ENCODE results near the gene CD9. TPM values are rescaled to one million over a fixed set of nuclear protein-coding genes. Genes with fewer than 3 reads are reported as not detected.

CD9 gene
- total RNA-seq, 2 experiments from 2014 or later = 1.5 to 2.3 TPM

DNA sequence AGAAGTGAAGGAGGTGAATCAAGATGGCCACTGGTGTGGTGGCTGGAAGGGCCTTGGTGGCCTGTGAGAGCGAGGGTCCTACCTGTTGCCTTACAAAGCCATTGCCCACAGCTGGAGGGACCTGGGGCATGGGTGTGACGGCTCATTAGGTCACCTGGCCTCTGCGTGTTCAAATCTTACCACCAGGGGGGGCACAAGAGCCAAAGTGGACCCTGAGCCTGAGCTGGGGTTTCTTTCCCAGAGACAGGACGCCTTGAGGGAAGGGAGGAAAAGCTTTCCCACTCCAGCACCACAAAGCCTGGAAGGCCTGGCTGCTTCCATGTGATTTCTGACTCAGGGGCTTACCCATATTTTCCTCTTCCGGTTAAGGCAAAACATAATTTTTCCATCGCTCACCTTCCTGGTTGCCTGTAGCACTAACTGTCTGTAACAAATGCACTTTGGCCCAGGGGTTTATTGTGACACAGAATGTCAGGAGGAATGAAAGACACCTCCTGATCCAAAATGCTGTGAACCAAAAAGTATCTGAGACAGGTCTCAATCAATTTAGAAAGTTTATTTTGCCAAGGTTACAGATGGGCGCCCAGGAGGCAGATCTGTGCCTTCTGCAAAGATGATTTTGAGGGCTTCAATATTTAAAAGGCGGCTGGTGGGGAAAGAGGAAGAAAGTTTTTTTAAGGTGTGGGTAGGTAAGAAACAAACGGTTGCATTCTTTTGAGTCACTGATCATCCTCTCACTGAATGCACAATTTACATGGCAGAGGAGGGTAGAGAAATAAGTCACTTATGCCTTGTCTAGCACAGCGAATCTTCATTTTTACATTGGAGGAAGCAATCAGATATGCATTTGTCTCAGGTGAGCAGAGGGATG is 4.3 kb upstream of the CD9 start:
- Mint-ChIP-seq H3K27me3 (peaks cover 31% of the 10 kb centered on the region), H3K27ac (no peak overlapping the region), H3K9me3 (no peaks in the 10 kb centered on the region), H3K36me3 (no peaks in the 10 kb centered on the region), H3K4me1 (ENCODE audit: low read depth) (peaks cover 6% of the 10 kb centered on the region), H3K4me3 (no peak overlapping the region)
- POLR2A ChIA-PET = no interaction called here
- intact Hi-C loops (cut with micrococcal nuclease) = loop anchor here (1.0 kb wide), 2 partner anchors 82 to 133 kb away; no protein-coding TSS in a partner anchor
- CTCF ChIA-PET = interaction anchor here (0.7 to 7.2 kb wide), 33 partner anchors 8 to 207 kb away, joined by 3 to 255 read pairs (median 5); no protein-coding TSS in a partner anchor
- DNase-seq = peak; percentile 81

DNA sequence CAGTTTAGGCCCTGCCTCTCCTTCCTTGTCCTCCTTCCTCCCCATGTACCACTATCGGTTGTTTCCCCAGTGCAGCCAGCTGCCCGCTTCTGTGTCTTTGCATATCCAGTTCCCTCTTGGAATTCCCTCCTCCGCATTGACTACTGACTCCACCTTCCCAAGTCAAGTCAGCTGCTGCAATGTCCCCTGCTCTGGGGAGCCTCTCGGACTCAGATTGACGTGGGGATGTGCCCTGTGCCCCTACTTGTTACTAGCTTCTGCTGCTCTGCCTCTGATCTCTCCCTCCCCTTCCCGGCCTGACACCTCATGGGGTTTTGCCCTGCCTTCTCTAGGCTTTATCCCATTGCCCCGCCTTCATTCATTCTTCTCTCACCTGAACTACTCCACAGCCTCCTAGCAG is 2.1 kb upstream of the CD9 start:
- Mint-ChIP-seq H3K9me3 (no peaks in the 10 kb centered on the region), H3K27ac (no peak overlapping the region), H3K4me3 (no peak overlapping the region), H3K36me3 (no peaks in the 10 kb centered on the region), H3K4me1 (ENCODE audit: low read depth) (peaks cover 6% of the 10 kb centered on the region), H3K27me3 (peaks cover 45% of the 10 kb centered on the region)
- no peak for DNase-seq
- ChIA-PET POLR2A (interaction anchor here (1.2 kb wide), 1 partner anchor 70 kb away, joined by 4 read pairs; no protein-coding TSS in a partner anchor), CTCF (interaction anchor here (3.3 to 7.2 kb wide), 2 partner anchors 9 to 78 kb away, joined by 21 to 255 read pairs; no protein-coding TSS in a partner anchor)
- intact Hi-C loops (cut with micrococcal nuclease) = no loop called here

- Mint-ChIP-seq H3K4me1 (ENCODE audit: low read depth) (peaks cover 6% of the 10 kb centered on the region), H3K27ac (no peak overlapping the region), H3K36me3 (no peaks in the 10 kb centered on the region), H3K27me3 (peaks cover 44% of the 10 kb centered on the region), H3K9me3 (no peaks in the 10 kb centered on the region), H3K4me3 (no peak overlapping the region)
- no peak for DNase-seq
- intact Hi-C loops (cut with micrococcal nuclease) = no loop called here
- ChIA-PET POLR2A (interaction anchor here (1.2 kb wide), 1 partner anchor 69 kb away, joined by 4 read pairs; no protein-coding TSS in a partner anchor), CTCF (interaction anchor here (7.2 kb wide), 1 partner anchor 77 kb away, joined by 255 read pairs; no protein-coding TSS in a partner anchor)
Measured at GRCh38 chr12:6198556-6198955, 1.6 kb upstream of the CD9 start.

- intact Hi-C loops (cut with micrococcal nuclease) = no loop called here
- H3K4me3 Mint-ChIP-seq = no peak overlapping the region
- CTCF ChIA-PET = interaction anchor here (6.3 kb wide), 1 partner anchor 79 kb away, joined by 39 read pairs; no protein-coding TSS in a partner anchor
- peaks cover 6% of the 10 kb centered on the region for H3K4me1 Mint-ChIP-seq (ENCODE audit: low read depth)
- H3K27me3 Mint-ChIP-seq = peaks cover 44% of the 10 kb centered on the region
- H3K27ac Mint-ChIP-seq = no peak overlapping the region
- no peaks in the 10 kb centered on the region for H3K9me3 Mint-ChIP-seq
- no peak for DNase-seq
- POLR2A ChIA-PET = interaction anchor here (1.2 kb wide), 1 partner anchor 69 kb away, joined by 4 read pairs; no protein-coding TSS in a partner anchor
- no peaks in the 10 kb centered on the region for H3K36me3 Mint-ChIP-seq
Measured at GRCh38 chr12:6198985-6199530, 1.1 kb upstream of the CD9 start.

DNA sequence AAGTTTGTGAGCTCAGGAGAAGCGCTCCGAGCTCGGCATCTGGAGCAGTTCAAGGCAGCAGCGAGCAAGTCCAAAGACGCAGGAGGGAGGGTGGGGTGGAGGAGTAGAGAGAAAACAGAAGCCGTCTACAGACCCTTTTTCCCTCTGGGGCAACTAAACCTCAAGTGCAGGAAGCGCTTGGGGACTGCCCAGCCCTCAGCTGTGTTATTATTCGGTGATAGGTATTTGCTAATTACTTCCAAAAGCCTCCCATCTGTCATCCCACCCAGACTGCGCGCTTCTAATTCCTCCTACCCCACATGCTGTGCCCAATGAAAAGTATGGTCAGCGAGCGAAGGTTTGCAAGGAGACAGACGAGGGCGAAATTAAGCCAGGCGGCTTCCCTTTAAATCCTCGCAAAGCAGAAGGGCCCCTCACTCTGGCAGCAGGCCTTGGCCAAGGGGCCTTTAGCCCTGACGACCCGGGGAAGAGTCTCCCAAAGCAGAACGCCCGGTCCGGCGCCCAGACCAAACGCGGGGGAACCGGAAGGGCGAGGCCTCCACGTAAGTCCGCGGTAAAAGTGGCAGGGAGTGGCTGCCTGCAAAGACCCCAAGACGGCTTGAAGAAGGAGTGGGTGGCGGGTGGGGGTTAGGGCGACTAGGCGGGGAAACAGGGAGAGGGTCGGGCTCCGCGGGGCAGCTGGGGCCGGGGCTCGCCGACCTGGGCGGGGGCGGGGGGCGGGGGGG is 507 bp upstream of the CD9 start:
- CTCF ChIA-PET = interaction anchor here (6.3 kb wide), 1 partner anchor 78 kb away, joined by 39 read pairs; no protein-coding TSS in a partner anchor
- peaks cover 6% of the 10 kb centered on the region for H3K4me1 Mint-ChIP-seq (ENCODE audit: low read depth)
- POLR2A ChIA-PET = interaction anchor here (1.2 kb wide), 1 partner anchor 78 kb away, joined by 3 read pairs; no protein-coding TSS in a partner anchor
- H3K9me3 Mint-ChIP-seq = no peaks in the 10 kb centered on the region
- no peak for DNase-seq
- no peak overlapping the region for H3K27ac Mint-ChIP-seq
- intact Hi-C loops (cut with micrococcal nuclease) = no loop called here
- H3K36me3 Mint-ChIP-seq = no peaks in the 10 kb centered on the region
- H3K4me3 Mint-ChIP-seq = peak overlapping the region; percentile 6
- H3K27me3 Mint-ChIP-seq = peaks cover 48% of the 10 kb centered on the region

- ChIA-PET POLR2A (no interaction called here), CTCF (interaction anchor here (1.0 to 6.3 kb wide), 4 partner anchors 29 to 394 kb away, joined by 3 to 39 read pairs (median 6); no protein-coding TSS in a partner anchor)
- Mint-ChIP-seq H3K4me1 (ENCODE audit: low read depth) (peaks cover under 1% of the 10 kb centered on the region), H3K27me3 (peaks cover 53% of the 10 kb centered on the region), H3K27ac (no peak overlapping the region), H3K9me3 (no peaks in the 10 kb centered on the region), H3K4me3 (no peak overlapping the region), H3K36me3 (no peaks in the 10 kb centered on the region)
- intact Hi-C loops (cut with micrococcal nuclease) = no loop called here
- DNase-seq = no peak
Measured at GRCh38 chr12:6201213-6201608, 1.0 kb downstream of the CD9 start.

- H3K9me3 Mint-ChIP-seq = no peaks in the 10 kb centered on the region
- no peak overlapping the region for H3K27ac Mint-ChIP-seq
- intact Hi-C loops (cut with micrococcal nuclease) = no loop called here
- no peak for DNase-seq
- no peaks in the 10 kb centered on the region for H3K36me3 Mint-ChIP-seq
- POLR2A ChIA-PET = no interaction called here
- no peak overlapping the region for H3K4me3 Mint-ChIP-seq
- CTCF ChIA-PET = interaction anchor here (0.8 to 6.3 kb wide), 4 partner anchors 28 to 212 kb away, joined by 3 to 39 read pairs (median 6); no protein-coding TSS in a partner anchor
- peaks cover 53% of the 10 kb centered on the region for H3K27me3 Mint-ChIP-seq
- no peaks in the 10 kb centered on the region for H3K4me1 Mint-ChIP-seq (ENCODE audit: low read depth)
Measured at GRCh38 chr12:6201826-6202225, 1.6 kb downstream of the CD9 start.

GRCh38 chr12:6202304-6202703 is 2.1 kb downstream of the CD9 start:
- Mint-ChIP-seq H3K36me3 (no peaks in the 10 kb centered on the region), H3K27ac (no peak overlapping the region), H3K9me3 (no peaks in the 10 kb centered on the region), H3K4me3 (no peak overlapping the region), H3K27me3 (peaks cover 53% of the 10 kb centered on the region), H3K4me1 (ENCODE audit: low read depth) (no peaks in the 10 kb centered on the region)
- no peak for DNase-seq
- intact Hi-C loops (cut with micrococcal nuclease) = no loop called here
- ChIA-PET POLR2A (no interaction called here), CTCF (interaction anchor here (0.8 to 6.3 kb wide), 4 partner anchors 28 to 213 kb away, joined by 3 to 39 read pairs (median 6); no protein-coding TSS in a partner anchor)

DNA sequence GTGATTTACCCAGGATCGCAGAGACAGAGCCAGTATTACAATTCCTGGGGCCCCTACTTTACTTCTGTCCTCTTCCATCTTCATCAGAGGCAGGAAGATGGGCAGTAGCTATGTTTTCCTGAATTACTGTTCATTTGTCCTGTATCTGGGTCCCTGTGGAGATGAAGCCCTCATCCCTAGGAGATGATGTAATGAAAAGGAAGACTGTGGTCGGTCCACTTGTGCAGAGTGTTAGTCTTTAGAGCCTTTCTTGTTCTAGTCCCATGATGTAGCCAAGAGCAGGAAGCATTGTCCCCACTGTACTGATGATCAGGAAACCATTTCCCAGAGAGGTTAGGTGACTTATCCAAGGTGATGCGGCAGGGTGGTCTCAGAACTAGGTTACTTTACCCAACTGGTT is 2.6 kb downstream of the CD9 start:
- H3K27me3 Mint-ChIP-seq = peaks cover 54% of the 10 kb centered on the region
- no peaks in the 10 kb centered on the region for H3K36me3 Mint-ChIP-seq
- intact Hi-C loops (cut with micrococcal nuclease) = no loop called here

GRCh38 chr12:6203601-6204000 is 3.4 kb downstream of the CD9 start:
- CTCF ChIA-PET = interaction anchor here (1.6 to 6.3 kb wide), 2 partner anchors 8 to 74 kb away, joined by 9 to 39 read pairs; no protein-coding TSS in a partner anchor
- POLR2A ChIA-PET = no interaction called here
- intact Hi-C loops (cut with micrococcal nuclease) = no loop called here
- H3K9me3 Mint-ChIP-seq = no peaks in the 10 kb centered on the region
- H3K27me3 Mint-ChIP-seq = peaks cover 48% of the 10 kb centered on the region
- no peaks in the 10 kb centered on the region for H3K36me3 Mint-ChIP-seq
- no peak for DNase-seq
- no peak overlapping the region for H3K27ac Mint-ChIP-seq
- no peaks in the 10 kb centered on the region for H3K4me1 Mint-ChIP-seq (ENCODE audit: low read depth)
- H3K4me3 Mint-ChIP-seq = no peak overlapping the region

More for the DNA sequence above, 2.6 kb downstream of the CD9 start:
- no peak for DNase-seq
- POLR2A ChIA-PET = no interaction called here
- no peaks in the 10 kb centered on the region for H3K4me1 Mint-ChIP-seq (ENCODE audit: low read depth)
- no peak overlapping the region for H3K27ac Mint-ChIP-seq
- no peak overlapping the region for H3K4me3 Mint-ChIP-seq
- CTCF ChIA-PET = interaction anchor here (1.5 to 6.3 kb wide), 2 partner anchors 75 to 81 kb away, joined by 6 to 39 read pairs; no protein-coding TSS in a partner anchor
- H3K9me3 Mint-ChIP-seq = no peaks in the 10 kb centered on the region

DNA sequence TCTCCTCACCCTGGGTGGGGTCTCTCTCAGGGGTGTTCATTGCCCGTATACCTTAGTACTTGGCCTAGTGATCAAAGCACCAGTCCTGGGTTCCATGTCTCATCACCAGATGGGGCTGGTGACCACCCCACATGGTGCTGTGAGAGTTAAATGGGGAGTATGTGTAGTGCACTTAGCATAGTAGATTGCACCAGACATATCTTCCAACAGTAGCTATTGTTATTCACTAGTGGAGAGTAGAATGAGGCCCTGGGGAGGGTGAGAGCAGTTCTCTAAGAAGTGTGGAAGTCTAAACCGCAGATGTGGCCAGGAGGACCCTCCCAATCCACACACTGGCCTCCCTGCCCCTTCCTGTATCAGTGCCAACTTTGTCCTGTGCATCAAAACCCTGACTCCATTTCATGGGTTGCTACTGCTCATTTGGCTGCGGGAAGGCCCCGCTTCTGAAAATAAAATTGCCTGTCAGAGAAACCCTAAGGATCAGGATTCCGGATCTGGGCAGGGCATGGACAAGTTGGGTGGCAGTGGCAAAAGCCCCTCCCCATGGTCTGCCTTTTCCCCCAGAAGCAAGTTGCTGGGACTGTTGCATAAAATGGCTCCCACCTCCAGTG is 4.4 kb downstream of the CD9 start:
- no peaks in the 10 kb centered on the region for H3K36me3 Mint-ChIP-seq
- no peak for DNase-seq
- intact Hi-C loops (cut with micrococcal nuclease) = no loop called here
- peaks cover 39% of the 10 kb centered on the region for H3K27me3 Mint-ChIP-seq
- no peaks in the 10 kb centered on the region for H3K9me3 Mint-ChIP-seq
- H3K27ac Mint-ChIP-seq = no peak overlapping the region
- POLR2A ChIA-PET = no interaction called here
- CTCF ChIA-PET = interaction anchor here (1.6 to 6.3 kb wide), 2 partner anchors 9 to 73 kb away, joined by 9 to 39 read pairs; no protein-coding TSS in a partner anchor
- no peak overlapping the region for H3K4me3 Mint-ChIP-seq
- H3K4me1 Mint-ChIP-seq (ENCODE audit: low read depth) = no peaks in the 10 kb centered on the region

Measured in activated CD4-positive, alpha-beta memory T cell treated with anti-CD3 and anti-CD28 coated beads for 36 hours (primary cell).